Thyroid gland (tissue), 4 donors: ENCODE measurements around the gene POMT1. TPM values are rescaled to one million over a fixed set of nuclear protein-coding genes. Genes with fewer than 3 reads are reported as not detected.
A peak's percentile ranks its signal among the peaks of the same experiment; 100 is the strongest.

Source experiments
- DNase-seq, 2 donors: peaks; one replicate each; pipeline ENCODE4 v3.0.0-alpha.2; 2019
- H3K27ac ChIP-seq, 3 donors: fragments of 200-600 bp; sonication (generic); 1 replicate in 2 of 3; 2 replicates in 1 of 3; pipeline ENCODE4 v1.5.1; 2016 to 2019; ENCODE audit warnings: mild to moderate bottlenecking in 1 of 3, moderate library complexity in 1 of 3
- H3K27me3 ChIP-seq: fragments of 200-600 bp; sonication (generic); one replicate; pipeline ENCODE4 v1.5.1; 2019
- H3K36me3 ChIP-seq, 2 donors: fragments of 200-600 bp; sonication (generic); one replicate each; pipeline ENCODE4 v1.5.1; 2016 to 2019
- H3K4me1 ChIP-seq, 2 donors: fragments of 200-600 bp; sonication (generic); one replicate each; pipeline ENCODE4 v1.5.1; 2017 to 2019
- H3K4me3 ChIP-seq, 3 donors: fragments of 200-600 bp; sonication (generic); replicated peaks in 1 of 3; 1 replicate in 2 of 3; 2 replicates in 1 of 3; pipeline ENCODE4 v1.5.1; 2016; ENCODE audit warnings: mild to moderate bottlenecking in 1 of 3
- H3K9me3 ChIP-seq: fragments of 200-600 bp; sonication (generic); one replicate; pipeline ENCODE4 v1.5.1; 2017
- POLR2A ChIP-seq, 2 donors: fragments of 450-650 bp; IDR thresholded peaks; one replicate each; pipeline ENCODE4 v1.6.1; 2017; ENCODE audit warnings: antibody characterized with exemption in 2 of 2, mild to moderate bottlenecking in 2 of 2, moderate library complexity in 1 of 2
- WGBS, 2 donors: methylation state at CpG; one replicate each; pipeline ENCODE4 v1.1.5; 2017; 5-methylcytosine and 5-hydroxymethylcytosine counted together
- intact Hi-C: fragments of 100-400 bp; cut with DNase I; formaldehyde crosslinking; loops from one replicate; pipeline ENCODE4 v1.15.1; 2023
- total RNA-seq, 4 donors: library from RNA; depleted of rRNA; stranded (reverse); fragments of >200 nt; gene quantifications; one replicate each; pipeline ENCODE4 v1.2.3, GENCODE V29; 2016
- TF ChIP-seq, protein P1 (sequence below), 6 experiments: fragments of 200-600 bp in 3 of 6; fragments of 450-650 bp in 3 of 6; sonication (generic) in 3 of 6; IDR thresholded peaks; one replicate each; pipeline ENCODE4 v1.5.1; 2016 to 2019; ENCODE audit warnings: antibody characterized with exemption in 6 of 6, mild to moderate bottlenecking in 2 of 6, inconsistent platforms in 1 of 6, moderate library complexity in 1 of 6

POMT1 gene
- total RNA-seq, 4 donors from 2014 or later: 21.8 to 51.0 (median 33.9) TPM

DNA sequence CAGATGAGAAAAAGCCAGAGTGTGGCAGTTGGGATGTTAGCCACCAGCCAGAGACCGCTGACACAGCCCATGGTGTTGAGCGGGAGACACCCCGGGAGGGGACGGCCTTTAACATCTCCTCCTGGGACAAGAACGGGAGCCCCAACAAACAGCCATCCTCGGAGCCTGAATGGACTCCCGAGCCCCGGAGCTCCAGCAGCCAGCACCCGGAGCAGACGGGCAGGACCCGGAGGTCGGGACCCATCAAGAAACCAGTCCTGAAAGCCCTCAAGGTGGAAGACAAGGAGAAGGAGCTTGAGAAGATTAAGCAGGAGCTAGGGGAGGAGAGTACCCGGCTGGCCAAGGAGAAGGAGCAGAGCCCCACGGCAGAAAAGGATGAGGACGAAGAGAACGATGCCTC is 28.0 kb upstream of the POMT1 start:
- DNase-seq: no peak
- intact Hi-C loops: loop anchor here (10.0 kb wide), 1 partner anchor 130 kb away; no protein-coding TSS in a partner anchor
- 95% methylated on average over 8 to 16 of the region's 16 CpGs for WGBS, 2 donors
- TF ChIP-seq, protein P1, sequence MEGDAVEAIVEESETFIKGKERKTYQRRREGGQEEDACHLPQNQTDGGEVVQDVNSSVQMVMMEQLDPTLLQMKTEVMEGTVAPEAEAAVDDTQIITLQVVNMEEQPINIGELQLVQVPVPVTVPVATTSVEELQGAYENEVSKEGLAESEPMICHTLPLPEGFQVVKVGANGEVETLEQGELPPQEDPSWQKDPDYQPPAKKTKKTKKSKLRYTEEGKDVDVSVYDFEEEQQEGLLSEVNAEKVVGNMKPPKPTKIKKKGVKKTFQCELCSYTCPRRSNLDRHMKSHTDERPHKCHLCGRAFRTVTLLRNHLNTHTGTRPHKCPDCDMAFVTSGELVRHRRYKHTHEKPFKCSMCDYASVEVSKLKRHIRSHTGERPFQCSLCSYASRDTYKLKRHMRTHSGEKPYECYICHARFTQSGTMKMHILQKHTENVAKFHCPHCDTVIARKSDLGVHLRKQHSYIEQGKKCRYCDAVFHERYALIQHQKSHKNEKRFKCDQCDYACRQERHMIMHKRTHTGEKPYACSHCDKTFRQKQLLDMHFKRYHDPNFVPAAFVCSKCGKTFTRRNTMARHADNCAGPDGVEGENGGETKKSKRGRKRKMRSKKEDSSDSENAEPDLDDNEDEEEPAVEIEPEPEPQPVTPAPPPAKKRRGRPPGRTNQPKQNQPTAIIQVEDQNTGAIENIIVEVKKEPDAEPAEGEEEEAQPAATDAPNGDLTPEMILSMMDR (IDR thresholded peaks at IDR 0.05): no peak
- no peak for TF ChIP-seq POLR2A (IDR thresholded peaks at IDR 0.05)
- no peaks in the 10 kb centered on the region for H3K4me1 ChIP-seq
- H3K4me3 ChIP-seq: no peak overlapping the region
- peaks cover 97% of the 10 kb centered on the region in 2 donors for H3K36me3 ChIP-seq
- H3K27ac ChIP-seq: no peak overlapping the region
- no peaks in the 10 kb centered on the region for H3K9me3 ChIP-seq
- no peaks in the 10 kb centered on the region for H3K27me3 ChIP-seq

DNA sequence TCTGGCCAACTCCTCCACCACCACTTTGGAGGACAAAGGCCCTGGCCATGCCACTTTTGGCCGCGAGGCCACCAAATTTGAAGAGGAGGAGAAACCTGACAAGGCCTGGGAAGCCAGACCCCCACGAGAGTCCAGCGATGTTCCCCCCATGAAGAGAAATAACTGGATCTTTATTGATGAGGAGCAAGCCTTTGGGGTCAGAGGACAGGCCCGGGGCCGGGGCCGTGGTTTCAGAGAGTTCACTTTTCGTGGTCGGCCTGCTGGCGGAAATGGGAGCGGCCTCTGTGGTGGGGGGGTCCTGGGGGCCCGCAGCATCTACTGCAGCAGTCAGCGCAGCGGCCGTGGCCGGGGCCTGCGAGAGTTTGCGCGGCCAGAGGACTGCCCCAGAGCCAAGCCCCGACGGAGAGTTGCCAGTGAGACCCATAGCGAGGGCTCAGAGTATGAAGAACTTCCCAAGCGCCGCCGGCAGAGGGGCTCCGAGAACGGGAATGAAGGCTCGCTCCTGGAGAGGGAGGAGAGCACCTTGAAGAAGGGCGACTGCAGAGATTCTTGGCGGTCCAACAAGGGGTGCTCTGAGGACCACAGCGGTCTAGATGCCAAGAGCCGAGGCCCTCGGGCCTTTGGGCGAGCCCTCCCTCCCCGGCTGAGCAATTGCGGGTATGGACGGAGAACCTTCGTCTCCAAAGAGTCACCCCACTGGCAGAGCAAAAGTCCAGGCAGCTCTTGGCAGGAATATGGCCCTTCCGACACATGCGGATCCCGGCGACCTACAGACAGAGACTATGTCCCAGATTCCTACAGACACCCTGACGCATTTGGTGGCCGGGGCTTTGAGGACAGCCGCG is 27.4 kb upstream of the POMT1 start:
- DNase-seq: no peak
- TF ChIP-seq, protein P1 (IDR thresholded peaks at IDR 0.05): no peak
- no peak for TF ChIP-seq POLR2A (IDR thresholded peaks at IDR 0.05)
- intact Hi-C loops: loop anchor here (10.0 kb wide), 1 partner anchor 131 kb away; no protein-coding TSS in a partner anchor
- no peaks in the 10 kb centered on the region for H3K27me3 ChIP-seq
- peaks cover 95 to 97% of the 10 kb centered on the region in 2 donors for H3K36me3 ChIP-seq
- 95 to 97% methylated on average over 37 to 46 of the region's 46 CpGs for WGBS, 2 donors
- H3K4me1 ChIP-seq: no peaks in the 10 kb centered on the region
- H3K9me3 ChIP-seq: no peaks in the 10 kb centered on the region
- H3K4me3 ChIP-seq: no peak overlapping the region
- no peak overlapping the region for H3K27ac ChIP-seq

DNA sequence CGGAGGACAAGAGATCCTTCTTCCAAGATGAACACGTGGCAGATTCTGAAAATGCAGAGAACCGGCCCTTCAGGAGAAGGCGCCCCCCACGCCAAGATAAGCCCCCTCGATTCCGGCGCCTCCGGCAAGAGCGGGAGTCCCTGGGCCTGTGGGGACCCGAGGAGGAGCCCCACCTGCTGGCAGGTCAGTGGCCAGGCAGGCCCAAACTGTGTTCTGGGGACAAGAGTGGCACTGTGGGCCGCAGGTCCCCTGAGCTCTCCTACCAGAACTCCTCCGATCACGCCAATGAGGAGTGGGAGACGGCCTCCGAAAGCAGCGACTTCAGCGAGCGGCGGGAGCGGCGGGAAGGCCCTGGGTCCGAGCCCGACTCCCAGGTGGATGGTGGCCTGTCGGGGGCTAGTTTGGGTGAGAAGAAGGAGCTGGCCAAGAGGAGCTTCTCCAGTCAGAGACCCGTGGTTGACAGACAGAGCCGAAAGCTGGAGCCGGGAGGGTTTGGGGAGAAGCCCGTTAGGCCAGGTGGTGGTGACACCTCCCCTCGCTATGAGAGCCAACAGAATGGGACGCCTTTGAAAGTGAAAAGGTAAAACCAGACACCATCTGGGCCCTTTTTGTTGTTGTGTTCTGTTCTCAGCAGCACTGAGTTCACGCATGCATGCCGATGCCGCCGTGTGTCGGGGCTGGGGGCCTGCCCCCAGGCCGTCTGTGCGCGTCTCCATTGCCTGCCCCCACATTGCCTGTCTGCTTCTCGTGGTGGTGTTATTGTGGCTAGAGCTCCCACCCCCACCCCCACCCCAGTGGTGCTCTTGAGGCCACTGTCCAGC is 26.6 kb upstream of the POMT1 start:
- 93 to 94% methylated on average over 32 to 36 of the region's 40 CpGs for WGBS, 2 donors
- Histone ChIP-seq H3K36me3 (peaks cover 91 to 92% of the 10 kb centered on the region in 2 donors), H3K27ac (no peak overlapping the region), H3K27me3 (no peaks in the 10 kb centered on the region), H3K4me3 (no peak overlapping the region), H3K9me3 (no peaks in the 10 kb centered on the region), H3K4me1 (no peaks in the 10 kb centered on the region)
- TF ChIP-seq POLR2A (IDR thresholded peaks at IDR 0.05): no peak
- TF ChIP-seq, protein P1 (IDR thresholded peaks at IDR 0.05): peak in 2 of 6 experiments; percentile 21 to 29
- DNase-seq: no peak
- intact Hi-C loops: loop anchor here (10.0 kb wide), 1 partner anchor 131 kb away; no protein-coding TSS in a partner anchor

DNA sequence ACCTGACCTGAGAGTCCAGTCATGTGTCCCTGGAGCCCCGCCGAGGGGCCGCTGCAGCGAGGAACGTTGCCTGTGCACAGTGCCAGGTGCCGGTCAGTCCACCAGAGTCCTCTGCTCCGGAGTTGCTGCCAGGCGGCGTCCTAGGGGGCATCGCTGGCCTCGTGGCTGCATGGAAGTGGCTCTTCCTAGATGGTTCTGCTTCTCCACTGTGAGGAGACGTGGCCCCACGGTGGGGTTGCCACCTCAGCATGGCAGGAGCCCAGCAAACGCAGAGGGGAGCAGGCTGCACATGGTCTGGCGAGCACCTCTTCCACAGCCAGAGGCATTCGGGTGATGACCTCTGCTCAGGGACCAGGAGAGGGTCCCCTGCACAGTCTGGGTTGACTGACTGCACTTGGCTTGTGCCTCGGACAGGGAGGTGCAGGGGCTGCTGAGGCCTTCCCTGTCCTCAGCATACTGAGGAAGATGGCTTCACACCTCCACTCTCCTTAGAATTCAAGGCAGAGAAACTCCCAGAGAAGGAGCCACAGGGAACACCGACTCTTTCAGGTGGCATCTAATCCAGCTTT is 25.9 kb upstream of the POMT1 start:
- intact Hi-C loops: loop anchor here (10.0 kb wide), 1 partner anchor 132 kb away; no protein-coding TSS in a partner anchor
- 91 to 96% methylated on average over 13 to 15 of the region's 18 CpGs for WGBS, 2 donors
- Histone ChIP-seq H3K4me1 (no peaks in the 10 kb centered on the region), H3K36me3 (peaks cover 91 to 92% of the 10 kb centered on the region in 2 donors), H3K27me3 (no peaks in the 10 kb centered on the region), H3K9me3 (no peaks in the 10 kb centered on the region), H3K4me3 (no peak overlapping the region), H3K27ac (no peak overlapping the region)
- TF ChIP-seq, protein P1 (IDR thresholded peaks at IDR 0.05): no peak
- TF ChIP-seq POLR2A (IDR thresholded peaks at IDR 0.05): no peak
- DNase-seq: no peak
